ENCODE measurements around the gene FAM120B. TPM values are rescaled to one million over a fixed set of nuclear protein-coding genes. Genes with fewer than 3 reads are reported as not detected.

The FAM120B gene
- total RNA-seq, 1 experiment from 2014 or later = 15.2 TPM

DNA sequence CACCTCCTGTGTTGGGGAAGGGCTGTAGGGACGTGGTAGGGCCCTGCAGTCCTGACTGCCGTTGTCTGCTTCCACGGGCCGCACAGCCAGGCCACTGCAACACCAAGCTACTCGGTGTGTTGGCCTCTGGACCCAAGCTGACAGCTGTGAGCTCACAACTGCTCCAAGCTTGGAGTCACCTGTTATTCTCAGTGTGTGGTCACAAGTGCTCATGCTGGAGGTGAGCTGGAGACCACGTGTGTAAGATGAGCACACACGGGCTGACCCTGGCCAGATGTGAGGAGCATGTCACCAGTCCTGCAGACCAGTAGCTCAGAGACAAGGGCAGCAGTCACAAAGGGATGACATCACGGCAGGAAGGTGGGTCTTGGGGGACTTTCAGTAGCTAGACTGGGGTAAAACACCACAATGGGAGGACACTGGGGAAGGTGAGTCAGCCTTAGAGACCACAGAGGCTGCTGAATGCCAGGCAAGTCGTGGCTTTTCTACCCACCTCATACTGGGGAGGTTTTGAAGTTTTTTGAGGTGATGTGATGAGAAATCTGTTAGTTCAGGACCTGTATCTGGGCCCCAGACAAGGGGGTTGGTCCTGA, 87.3 kb downstream of the FAM120B start:
- ChIA-PET CTCF (interaction anchor here (1.2 kb wide), 1 partner anchor 47 kb away, joined by 3 read pairs; no protein-coding TSS in a partner anchor), POLR2A (no interaction called here)
- ATAC-seq = no peak
- Mint-ChIP-seq H3K27ac (no peak overlapping the region), H3K4me1 (no peaks in the 10 kb centered on the region), H3K36me3 (peaks cover 48% of the 10 kb centered on the region), H3K27me3 (ENCODE audit: low read depth) (no peaks in the 10 kb centered on the region), H3K9me3 (peaks cover 5% of the 10 kb centered on the region), H3K4me3 (no peak overlapping the region)
- no peak for DNase-seq (ENCODE audit: low spot score)
- TF ChIP-seq ZNF232 (CRISPR knock-in tag; IDR thresholded peaks at IDR 0.05) (no peak), SOX15 (CRISPR knock-in tag; IDR thresholded peaks at IDR 0.05) (no peak), SMAD4 (CRISPR knock-in tag; IDR thresholded peaks at IDR 0.05) (no peak), HMGA2 (CRISPR knock-in tag; IDR thresholded peaks at IDR 0.05) (no peak), ZNF317 (CRISPR knock-in tag; IDR thresholded peaks at IDR 0.05; ENCODE audit: borderline replicate concordance, low read depth) (no peak), IRF2 (CRISPR knock-in tag; IDR thresholded peaks at IDR 0.05; ENCODE audit: borderline replicate concordance, low read depth) (no peak), FOXP1 (CRISPR knock-in tag; IDR thresholded peaks at IDR 0.05; ENCODE audit: borderline replicate concordance) (no peak), ZNF263 (CRISPR knock-in tag; IDR thresholded peaks at IDR 0.05; ENCODE audit: low read depth) (no peak), CREM (CRISPR knock-in tag; IDR thresholded peaks at IDR 0.05) (no peak)
- TF ChIP-seq, protein P1, sequence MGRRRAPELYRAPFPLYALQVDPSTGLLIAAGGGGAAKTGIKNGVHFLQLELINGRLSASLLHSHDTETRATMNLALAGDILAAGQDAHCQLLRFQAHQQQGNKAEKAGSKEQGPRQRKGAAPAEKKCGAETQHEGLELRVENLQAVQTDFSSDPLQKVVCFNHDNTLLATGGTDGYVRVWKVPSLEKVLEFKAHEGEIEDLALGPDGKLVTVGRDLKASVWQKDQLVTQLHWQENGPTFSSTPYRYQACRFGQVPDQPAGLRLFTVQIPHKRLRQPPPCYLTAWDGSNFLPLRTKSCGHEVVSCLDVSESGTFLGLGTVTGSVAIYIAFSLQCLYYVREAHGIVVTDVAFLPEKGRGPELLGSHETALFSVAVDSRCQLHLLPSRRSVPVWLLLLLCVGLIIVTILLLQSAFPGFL (CRISPR knock-in tag; IDR thresholded peaks at IDR 0.05; ENCODE audit: borderline replicate concordance) = no peak
- TF ChIP-seq, protein P2, sequence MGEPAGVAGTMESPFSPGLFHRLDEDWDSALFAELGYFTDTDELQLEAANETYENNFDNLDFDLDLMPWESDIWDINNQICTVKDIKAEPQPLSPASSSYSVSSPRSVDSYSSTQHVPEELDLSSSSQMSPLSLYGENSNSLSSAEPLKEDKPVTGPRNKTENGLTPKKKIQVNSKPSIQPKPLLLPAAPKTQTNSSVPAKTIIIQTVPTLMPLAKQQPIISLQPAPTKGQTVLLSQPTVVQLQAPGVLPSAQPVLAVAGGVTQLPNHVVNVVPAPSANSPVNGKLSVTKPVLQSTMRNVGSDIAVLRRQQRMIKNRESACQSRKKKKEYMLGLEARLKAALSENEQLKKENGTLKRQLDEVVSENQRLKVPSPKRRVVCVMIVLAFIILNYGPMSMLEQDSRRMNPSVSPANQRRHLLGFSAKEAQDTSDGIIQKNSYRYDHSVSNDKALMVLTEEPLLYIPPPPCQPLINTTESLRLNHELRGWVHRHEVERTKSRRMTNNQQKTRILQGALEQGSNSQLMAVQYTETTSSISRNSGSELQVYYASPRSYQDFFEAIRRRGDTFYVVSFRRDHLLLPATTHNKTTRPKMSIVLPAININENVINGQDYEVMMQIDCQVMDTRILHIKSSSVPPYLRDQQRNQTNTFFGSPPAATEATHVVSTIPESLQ (CRISPR knock-in tag; IDR thresholded peaks at IDR 0.05) = no peak
- TF ChIP-seq, protein P3, sequence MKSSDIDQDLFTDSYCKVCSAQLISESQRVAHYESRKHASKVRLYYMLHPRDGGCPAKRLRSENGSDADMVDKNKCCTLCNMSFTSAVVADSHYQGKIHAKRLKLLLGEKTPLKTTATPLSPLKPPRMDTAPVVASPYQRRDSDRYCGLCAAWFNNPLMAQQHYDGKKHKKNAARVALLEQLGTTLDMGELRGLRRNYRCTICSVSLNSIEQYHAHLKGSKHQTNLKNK (CRISPR knock-in tag; IDR thresholded peaks at IDR 0.05) = no peak
- TF ChIP-seq, protein P4, sequence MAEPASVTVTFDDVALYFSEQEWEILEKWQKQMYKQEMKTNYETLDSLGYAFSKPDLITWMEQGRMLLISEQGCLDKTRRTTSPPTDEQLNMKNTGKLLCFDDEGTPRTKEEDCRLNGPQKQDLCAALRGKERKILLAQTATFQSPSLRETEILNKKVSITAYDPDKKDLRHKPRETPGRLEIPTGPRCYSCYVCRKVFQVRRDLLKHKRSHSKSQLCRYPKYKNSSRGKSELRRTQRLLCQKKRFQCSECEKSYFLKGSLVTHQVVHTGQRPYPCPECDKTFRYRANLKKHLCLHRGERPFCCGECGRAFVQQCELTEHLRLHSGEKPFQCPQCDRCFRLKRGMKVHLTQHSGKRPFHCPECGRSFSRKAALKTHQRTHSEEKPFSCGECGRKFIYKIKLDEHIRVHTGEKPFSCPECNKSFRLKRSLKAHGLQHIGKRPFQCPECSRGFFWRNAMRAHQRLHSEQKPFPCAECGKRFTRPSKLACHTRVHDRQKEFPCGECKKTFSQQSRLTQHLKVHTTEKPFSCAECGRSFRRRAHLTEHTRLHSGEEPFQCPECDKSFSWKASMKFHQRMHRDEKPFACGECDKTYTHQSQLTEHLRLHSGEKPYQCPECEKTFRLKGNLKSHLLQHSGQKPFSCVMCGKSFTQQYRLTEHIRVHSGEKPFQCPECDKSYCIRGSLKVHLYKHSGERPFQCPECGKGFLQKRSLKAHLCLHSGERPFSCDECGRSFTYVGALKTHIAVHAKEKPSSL (CRISPR knock-in tag; conservative IDR thresholded peaks at IDR 0.05) = no peak
- TF ChIP-seq, protein P5, sequence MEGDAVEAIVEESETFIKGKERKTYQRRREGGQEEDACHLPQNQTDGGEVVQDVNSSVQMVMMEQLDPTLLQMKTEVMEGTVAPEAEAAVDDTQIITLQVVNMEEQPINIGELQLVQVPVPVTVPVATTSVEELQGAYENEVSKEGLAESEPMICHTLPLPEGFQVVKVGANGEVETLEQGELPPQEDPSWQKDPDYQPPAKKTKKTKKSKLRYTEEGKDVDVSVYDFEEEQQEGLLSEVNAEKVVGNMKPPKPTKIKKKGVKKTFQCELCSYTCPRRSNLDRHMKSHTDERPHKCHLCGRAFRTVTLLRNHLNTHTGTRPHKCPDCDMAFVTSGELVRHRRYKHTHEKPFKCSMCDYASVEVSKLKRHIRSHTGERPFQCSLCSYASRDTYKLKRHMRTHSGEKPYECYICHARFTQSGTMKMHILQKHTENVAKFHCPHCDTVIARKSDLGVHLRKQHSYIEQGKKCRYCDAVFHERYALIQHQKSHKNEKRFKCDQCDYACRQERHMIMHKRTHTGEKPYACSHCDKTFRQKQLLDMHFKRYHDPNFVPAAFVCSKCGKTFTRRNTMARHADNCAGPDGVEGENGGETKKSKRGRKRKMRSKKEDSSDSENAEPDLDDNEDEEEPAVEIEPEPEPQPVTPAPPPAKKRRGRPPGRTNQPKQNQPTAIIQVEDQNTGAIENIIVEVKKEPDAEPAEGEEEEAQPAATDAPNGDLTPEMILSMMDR (IDR thresholded peaks at IDR 0.05) = no peak
- TF ChIP-seq, protein P6, sequence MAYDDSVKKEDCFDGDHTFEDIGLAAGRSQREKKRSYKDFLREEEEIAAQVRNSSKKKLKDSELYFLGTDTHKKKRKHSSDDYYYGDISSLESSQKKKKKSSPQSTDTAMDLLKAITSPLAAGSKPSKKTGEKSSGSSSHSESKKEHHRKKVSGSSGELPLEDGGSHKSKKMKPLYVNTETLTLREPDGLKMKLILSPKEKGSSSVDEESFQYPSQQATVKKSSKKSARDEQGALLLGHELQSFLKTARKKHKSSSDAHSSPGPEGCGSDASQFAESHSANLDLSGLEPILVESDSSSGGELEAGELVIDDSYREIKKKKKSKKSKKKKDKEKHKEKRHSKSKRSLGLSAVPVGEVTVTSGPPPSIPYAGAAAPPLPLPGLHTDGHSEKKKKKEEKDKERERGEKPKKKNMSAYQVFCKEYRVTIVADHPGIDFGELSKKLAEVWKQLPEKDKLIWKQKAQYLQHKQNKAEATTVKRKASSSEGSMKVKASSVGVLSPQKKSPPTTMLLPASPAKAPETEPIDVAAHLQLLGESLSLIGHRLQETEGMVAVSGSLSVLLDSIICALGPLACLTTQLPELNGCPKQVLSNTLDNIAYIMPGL (CRISPR knock-in tag; IDR thresholded peaks at IDR 0.05) = no peak
- TF ChIP-seq, protein P7, sequence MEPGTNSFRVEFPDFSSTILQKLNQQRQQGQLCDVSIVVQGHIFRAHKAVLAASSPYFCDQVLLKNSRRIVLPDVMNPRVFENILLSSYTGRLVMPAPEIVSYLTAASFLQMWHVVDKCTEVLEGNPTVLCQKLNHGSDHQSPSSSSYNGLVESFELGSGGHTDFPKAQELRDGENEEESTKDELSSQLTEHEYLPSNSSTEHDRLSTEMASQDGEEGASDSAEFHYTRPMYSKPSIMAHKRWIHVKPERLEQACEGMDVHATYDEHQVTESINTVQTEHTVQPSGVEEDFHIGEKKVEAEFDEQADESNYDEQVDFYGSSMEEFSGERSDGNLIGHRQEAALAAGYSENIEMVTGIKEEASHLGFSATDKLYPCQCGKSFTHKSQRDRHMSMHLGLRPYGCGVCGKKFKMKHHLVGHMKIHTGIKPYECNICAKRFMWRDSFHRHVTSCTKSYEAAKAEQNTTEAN (CRISPR knock-in tag; IDR thresholded peaks at IDR 0.05) = no peak
- TF ChIP-seq, protein P8, sequence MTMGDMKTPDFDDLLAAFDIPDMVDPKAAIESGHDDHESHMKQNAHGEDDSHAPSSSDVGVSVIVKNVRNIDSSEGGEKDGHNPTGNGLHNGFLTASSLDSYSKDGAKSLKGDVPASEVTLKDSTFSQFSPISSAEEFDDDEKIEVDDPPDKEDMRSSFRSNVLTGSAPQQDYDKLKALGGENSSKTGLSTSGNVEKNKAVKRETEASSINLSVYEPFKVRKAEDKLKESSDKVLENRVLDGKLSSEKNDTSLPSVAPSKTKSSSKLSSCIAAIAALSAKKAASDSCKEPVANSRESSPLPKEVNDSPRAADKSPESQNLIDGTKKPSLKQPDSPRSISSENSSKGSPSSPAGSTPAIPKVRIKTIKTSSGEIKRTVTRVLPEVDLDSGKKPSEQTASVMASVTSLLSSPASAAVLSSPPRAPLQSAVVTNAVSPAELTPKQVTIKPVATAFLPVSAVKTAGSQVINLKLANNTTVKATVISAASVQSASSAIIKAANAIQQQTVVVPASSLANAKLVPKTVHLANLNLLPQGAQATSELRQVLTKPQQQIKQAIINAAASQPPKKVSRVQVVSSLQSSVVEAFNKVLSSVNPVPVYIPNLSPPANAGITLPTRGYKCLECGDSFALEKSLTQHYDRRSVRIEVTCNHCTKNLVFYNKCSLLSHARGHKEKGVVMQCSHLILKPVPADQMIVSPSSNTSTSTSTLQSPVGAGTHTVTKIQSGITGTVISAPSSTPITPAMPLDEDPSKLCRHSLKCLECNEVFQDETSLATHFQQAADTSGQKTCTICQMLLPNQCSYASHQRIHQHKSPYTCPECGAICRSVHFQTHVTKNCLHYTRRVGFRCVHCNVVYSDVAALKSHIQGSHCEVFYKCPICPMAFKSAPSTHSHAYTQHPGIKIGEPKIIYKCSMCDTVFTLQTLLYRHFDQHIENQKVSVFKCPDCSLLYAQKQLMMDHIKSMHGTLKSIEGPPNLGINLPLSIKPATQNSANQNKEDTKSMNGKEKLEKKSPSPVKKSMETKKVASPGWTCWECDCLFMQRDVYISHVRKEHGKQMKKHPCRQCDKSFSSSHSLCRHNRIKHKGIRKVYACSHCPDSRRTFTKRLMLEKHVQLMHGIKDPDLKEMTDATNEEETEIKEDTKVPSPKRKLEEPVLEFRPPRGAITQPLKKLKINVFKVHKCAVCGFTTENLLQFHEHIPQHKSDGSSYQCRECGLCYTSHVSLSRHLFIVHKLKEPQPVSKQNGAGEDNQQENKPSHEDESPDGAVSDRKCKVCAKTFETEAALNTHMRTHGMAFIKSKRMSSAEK (CRISPR knock-in tag; IDR thresholded peaks at IDR 0.05; ENCODE audit: borderline replicate concordance) = no peak
- TF ChIP-seq, protein P9, sequence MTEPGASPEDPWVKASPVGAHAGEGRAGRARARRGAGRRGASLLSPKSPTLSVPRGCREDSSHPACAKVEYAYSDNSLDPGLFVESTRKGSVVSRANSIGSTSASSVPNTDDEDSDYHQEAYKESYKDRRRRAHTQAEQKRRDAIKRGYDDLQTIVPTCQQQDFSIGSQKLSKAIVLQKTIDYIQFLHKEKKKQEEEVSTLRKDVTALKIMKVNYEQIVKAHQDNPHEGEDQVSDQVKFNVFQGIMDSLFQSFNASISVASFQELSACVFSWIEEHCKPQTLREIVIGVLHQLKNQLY (CRISPR knock-in tag; IDR thresholded peaks at IDR 0.05) = no peak
- TF ChIP-seq, protein P10, sequence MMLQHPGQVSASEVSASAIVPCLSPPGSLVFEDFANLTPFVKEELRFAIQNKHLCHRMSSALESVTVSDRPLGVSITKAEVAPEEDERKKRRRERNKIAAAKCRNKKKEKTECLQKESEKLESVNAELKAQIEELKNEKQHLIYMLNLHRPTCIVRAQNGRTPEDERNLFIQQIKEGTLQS (CRISPR knock-in tag; conservative IDR thresholded peaks at IDR 0.05) = no peak

All from WTC11 (cell line).